ENCODE results near the gene FAM107B.

DNA sequence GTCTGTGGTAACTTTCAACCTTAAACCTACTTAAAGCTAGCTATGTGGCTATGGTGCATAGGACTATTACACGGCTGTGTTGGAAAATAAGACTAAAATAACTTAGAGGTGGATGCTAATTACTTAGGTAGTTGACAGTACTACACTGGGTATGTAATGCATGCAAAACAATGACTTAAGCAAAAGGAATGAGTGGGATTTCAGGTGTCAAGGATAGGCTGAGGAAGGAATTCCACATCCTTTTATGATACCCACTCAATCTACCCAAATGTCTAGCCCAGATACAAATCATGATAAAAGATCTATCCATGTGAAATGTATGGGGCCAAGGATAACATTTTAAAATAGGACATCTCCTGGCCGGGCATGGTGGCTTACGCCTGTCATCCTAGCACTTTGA is 49.3 kb upstream of the FAM107B start:
- no peak for TF ChIP-seq CTCF (IDR thresholded peaks at IDR 0.05)
- no peak for TF ChIP-seq POLR2A (IDR thresholded peaks at IDR 0.05)
- TF ChIP-seq POLR2AphosphoS5 (IDR thresholded peaks at IDR 0.05): no peak
- no peak for TF ChIP-seq EP300 (IDR thresholded peaks at IDR 0.05)
